Hepatocyte (in vitro differentiated cells): Measurements from ENCODE around the gene TOGARAM2. TPM values are rescaled to one million over a fixed set of nuclear protein-coding genes. Genes with fewer than 3 reads are reported as not detected.

Experiments
- DNase-seq: peaks from one replicate; pipeline ENCODE4 v3.0.0-alpha.2; 2016; ENCODE audit warnings: low spot score
- H2AFZ ChIP-seq: fragments of 200-600 bp; sonication (generic); 2 replicates; pipeline ENCODE4 v1.6.0; 2016; ENCODE audit warnings: antibody characterized with exemption, mild to moderate bottlenecking
- H3K27ac ChIP-seq: fragments of 200-600 bp; sonication (generic); 2 replicates; pipeline ENCODE4 v1.5.1; 2016; ENCODE audit warnings: mild to moderate bottlenecking
- H3K27me3 ChIP-seq: fragments of 200-600 bp; sonication (generic); 2 replicates; pipeline ENCODE4 v1.6.1; 2016
- H3K36me3 ChIP-seq: fragments of 200-600 bp; sonication (generic); replicated peaks from 2 replicates; pipeline ENCODE4 v1.5.1; 2016; ENCODE audit warnings: low read depth; ENCODE audit not compliant: insufficient read depth
- H3K4me1 ChIP-seq: fragments of 200-600 bp; sonication (generic); 2 replicates; pipeline ENCODE4 v1.5.1; 2016; ENCODE audit warnings: mild to moderate bottlenecking, moderate library complexity; ENCODE audit not compliant: insufficient read depth
- H3K4me2 ChIP-seq: fragments of 200-600 bp; sonication (generic); 2 replicates; pipeline ENCODE4 v1.6.0; 2016
- H3K4me3 ChIP-seq: fragments of 200-600 bp; sonication (generic); 2 replicates; pipeline ENCODE4 v1.5.1; 2016; ENCODE audit warnings: mild to moderate bottlenecking
- H3K79me2 ChIP-seq: fragments of 200-600 bp; sonication (generic); 2 replicates; pipeline ENCODE4 v1.6.0; 2017; ENCODE audit warnings: mild to moderate bottlenecking
- H3K9me2 ChIP-seq: fragments of 200-600 bp; sonication (generic); replicated peaks from 2 replicates; pipeline ENCODE4 v1.6.0; 2017; ENCODE audit warnings: mild to moderate bottlenecking; ENCODE audit not compliant: insufficient read depth
- H3K9me3 ChIP-seq: fragments of 200-600 bp; sonication (generic); 2 replicates; pipeline ENCODE4 v1.5.1; 2016; ENCODE audit warnings: low read depth, mild to moderate bottlenecking
- H4K20me1 ChIP-seq: fragments of 200-600 bp; sonication (generic); 2 replicates; pipeline ENCODE4 v1.6.0; 2016; ENCODE audit warnings: mild to moderate bottlenecking; ENCODE audit not compliant: insufficient read depth, poor library complexity, severe bottlenecking
- CTCF ChIP-seq: fragments of 200-600 bp; sonication (generic); IDR thresholded peaks from 2 replicates; pipeline ENCODE4 v1.5.1; 2016; ENCODE audit warnings: antibody characterized with exemption, mild to moderate bottlenecking; ENCODE audit not compliant: poor library complexity
- EZH2 ChIP-seq: fragments of 200-600 bp; sonication (generic); IDR thresholded peaks from 2 replicates; pipeline ENCODE4 v1.6.1; 2016; ENCODE audit warnings: antibody characterized with exemption, mild to moderate bottlenecking, borderline replicate concordance
- EZH2phosphoT487 ChIP-seq: fragments of 200-600 bp; sonication (generic); IDR thresholded peaks from one replicate; pipeline ENCODE4 v1.6.1; 2018; ENCODE audit warnings: antibody characterized with exemption, mild to moderate bottlenecking, low read depth, moderate library complexity; ENCODE audit not compliant: unreplicated experiment, severe bottlenecking
- WGBS: methylation state at CpG from one replicate; pipeline ENCODE4 v1.1.6; 2016; ENCODE audit warnings: low lambda C conversion rate; ENCODE audit errors: missing lambda C conversion rate; 5-methylcytosine and 5-hydroxymethylcytosine counted together
- polyA plus RNA-seq: library from polyadenylated mRNA; unstranded; fragments of >200 nt; fragmentation: Nextera tagmentation; extraction: Ambion mirVana; gene quantifications from 2 replicates; pipeline ENCODE4 v1.2.1, GENCODE V29; 2016
- total RNA-seq: library from RNA; depleted of rRNA; stranded (reverse); fragments of >200 nt; gene quantifications from 2 replicates; pipeline ENCODE4 v1.2.3, GENCODE V29; 2014

TOGARAM2 gene
- total and polyA plus RNA-seq, 2 experiments from 2014 or later: 0.47 to 1.3 TPM

GRCh38 chr2:29023188-29023587, 42.1 kb downstream of the TOGARAM2 start:
- Histone ChIP-seq H3K27me3 (no peaks in the 10 kb centered on the region), H4K20me1 (no peaks in the 10 kb centered on the region), H3K36me3 (no peaks in the 10 kb centered on the region), H3K79me2 (no peaks in the 10 kb centered on the region), H3K9me3 (no peaks in the 10 kb centered on the region), H3K4me1 (no peaks in the 10 kb centered on the region), H3K27ac (no peak overlapping the region), H3K9me2 (no peaks in the 10 kb centered on the region), H3K4me3 (no peak overlapping the region), H3K4me2 (no peak overlapping the region), H2AFZ (no peak overlapping the region)
- TF ChIP-seq CTCF: no peak
- TF ChIP-seq EZH2phosphoT487: no peak
- TF ChIP-seq EZH2: no peak
- DNase-seq: no peak
- WGBS: 94% methylated on average over 4 of the region's 4 CpGs

GRCh38 chr2:29024882-29025430, 43.9 kb downstream of the TOGARAM2 start:
- 75% methylated on average over 4 of the region's 4 CpGs for WGBS
- Histone ChIP-seq H3K9me3 (no peaks in the 10 kb centered on the region), H3K79me2 (no peaks in the 10 kb centered on the region), H4K20me1 (no peaks in the 10 kb centered on the region), H3K4me3 (no peak overlapping the region), H2AFZ (no peak overlapping the region), H3K4me2 (no peak overlapping the region), H3K27me3 (no peaks in the 10 kb centered on the region), H3K9me2 (no peaks in the 10 kb centered on the region), H3K4me1 (no peaks in the 10 kb centered on the region), H3K27ac (no peak overlapping the region), H3K36me3 (no peaks in the 10 kb centered on the region)
- no peak for DNase-seq
- TF ChIP-seq EZH2phosphoT487: no peak
- TF ChIP-seq CTCF: no peak
- TF ChIP-seq EZH2: no peak

GRCh38 chr2:29025711-29026110, 44.6 kb downstream of the TOGARAM2 start:
- H3K36me3 ChIP-seq: no peaks in the 10 kb centered on the region
- H3K79me2 ChIP-seq: no peaks in the 10 kb centered on the region
- TF ChIP-seq CTCF (no peak), EZH2 (no peak), EZH2phosphoT487 (no peak)
- no peaks in the 10 kb centered on the region for H3K27me3 ChIP-seq
- no peak for DNase-seq
- WGBS: 83% methylated on average over 3 of the region's 3 CpGs
- H3K4me2 ChIP-seq: no peak overlapping the region
- no peaks in the 10 kb centered on the region for H3K9me2 ChIP-seq
- H2AFZ ChIP-seq: no peak overlapping the region
- no peaks in the 10 kb centered on the region for H4K20me1 ChIP-seq
- H3K9me3 ChIP-seq: no peaks in the 10 kb centered on the region
- H3K4me3 ChIP-seq: no peak overlapping the region
- H3K27ac ChIP-seq: no peak overlapping the region
- H3K4me1 ChIP-seq: no peaks in the 10 kb centered on the region

- no peak for DNase-seq
- H3K27ac ChIP-seq: no peak overlapping the region
- H3K27me3 ChIP-seq: no peaks in the 10 kb centered on the region
- H3K4me1 ChIP-seq: no peaks in the 10 kb centered on the region
- no peaks in the 10 kb centered on the region for H3K9me2 ChIP-seq
- H3K36me3 ChIP-seq: no peaks in the 10 kb centered on the region
- TF ChIP-seq EZH2phosphoT487 (no peak), EZH2 (no peak), CTCF (no peak)
- no peaks in the 10 kb centered on the region for H3K79me2 ChIP-seq
- H4K20me1 ChIP-seq: no peaks in the 10 kb centered on the region
- H3K9me3 ChIP-seq: no peaks in the 10 kb centered on the region
- no peak overlapping the region for H3K4me3 ChIP-seq
- H3K4me2 ChIP-seq: no peak overlapping the region
- no peak overlapping the region for H2AFZ ChIP-seq
Measured at GRCh38 chr2:29031046-29031445, 49.9 kb downstream of the TOGARAM2 start.
